HG02623 (cell line): Measurements from ENCODE around the gene OGT.

ENCODE experiments used
- ATAC-seq: cut with Tn5 transposase; IDR thresholded peaks from one replicate; pipeline ENCODE4 v1.9.1; 2021; ENCODE audit warnings: moderate library complexity; ENCODE audit not compliant: unreplicated experiment

The OGT gene

GRCh38 chrX:71621603-71622002 lies 88.7 kb downstream of the OGT start:
- ATAC-seq = no peak

- no peak for ATAC-seq
Measured at GRCh38 chrX:71622032-71622575, 89.2 kb downstream of the OGT start.

DNA sequence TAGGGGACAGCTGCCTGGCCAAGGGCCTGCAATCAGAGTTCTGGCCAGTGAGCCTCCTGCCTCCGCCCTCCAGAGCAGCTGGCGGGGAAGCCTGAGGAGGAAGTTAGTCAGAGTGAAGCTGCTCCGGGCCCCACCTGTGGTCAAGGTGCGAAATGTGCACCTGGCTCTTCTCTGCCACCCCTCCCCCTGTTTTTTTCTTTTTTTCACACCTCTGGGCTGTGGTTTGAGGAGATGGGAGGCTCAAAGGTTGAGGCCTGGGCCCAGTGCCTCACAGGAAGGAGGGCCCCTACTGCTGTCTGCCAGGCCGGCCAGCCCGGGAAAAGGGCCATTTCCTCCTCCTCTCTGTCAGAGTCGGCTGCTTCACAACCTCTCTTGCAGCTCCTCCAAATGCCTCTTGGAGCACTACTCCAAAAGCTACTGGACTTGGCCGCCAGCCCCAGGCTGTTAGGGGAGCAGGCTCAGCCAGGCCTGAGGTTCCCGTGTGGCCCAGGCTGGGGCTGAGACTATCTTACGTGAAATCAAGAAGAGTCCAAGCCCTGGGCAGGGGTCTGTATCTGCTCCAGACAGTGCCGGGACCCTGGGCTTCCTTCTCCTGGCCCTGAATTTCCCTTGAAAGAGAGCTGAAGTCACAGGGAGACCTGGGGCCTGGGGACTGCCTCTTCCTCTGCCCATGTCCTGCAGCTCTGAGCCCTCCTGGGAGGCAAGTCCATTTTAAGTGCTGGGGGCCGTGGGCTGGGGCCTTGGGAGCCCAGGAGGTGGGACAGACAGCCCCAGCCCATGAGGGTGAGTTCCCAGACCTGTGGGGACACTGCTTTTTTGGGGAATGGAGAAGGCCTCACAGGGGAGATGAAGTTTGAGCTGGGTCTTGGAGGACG lies 89.9 kb downstream of the OGT start:
- ATAC-seq = peak; percentile 38

DNA sequence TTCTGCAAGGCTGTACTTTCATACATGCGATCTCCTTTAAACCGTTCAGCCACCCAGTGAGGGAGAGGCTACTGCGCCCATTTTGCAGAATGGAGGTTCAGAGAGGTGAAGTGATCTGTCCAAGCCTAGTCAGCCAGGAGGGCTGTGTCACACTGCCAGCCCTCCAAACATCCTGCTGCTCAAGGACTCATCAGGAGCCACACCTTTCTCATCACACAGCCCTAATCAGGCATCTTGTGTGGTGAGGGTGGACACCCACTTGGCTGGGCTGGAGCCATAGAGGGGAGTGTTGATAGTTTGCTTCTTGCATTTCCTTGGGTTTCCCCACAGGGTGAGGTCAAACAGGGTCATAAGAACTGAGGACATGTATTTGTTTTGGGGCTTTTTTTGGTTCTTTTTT lies 90.8 kb downstream of the OGT start:
- no peak for ATAC-seq

DNA sequence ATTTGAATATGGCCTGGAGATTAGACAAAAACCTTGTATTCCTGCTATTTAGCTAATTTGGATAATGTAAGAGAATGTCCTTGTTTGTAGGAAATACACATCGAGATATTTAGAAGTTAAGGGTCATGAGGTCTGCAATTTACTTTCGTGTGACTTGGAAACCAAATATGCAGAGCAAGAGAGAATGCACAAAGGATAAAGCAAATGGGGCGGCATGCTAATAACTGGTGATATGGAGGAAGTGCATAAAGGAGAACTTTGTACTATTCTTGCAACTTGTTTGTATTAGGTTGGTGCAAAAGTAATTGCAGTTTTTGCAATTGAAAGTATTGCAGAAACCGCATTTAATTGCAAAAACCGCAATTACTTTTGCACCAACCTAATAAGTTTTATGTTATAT lies 92.6 kb downstream of the OGT start:
- no peak for ATAC-seq
